DMS 273 treated with DMSO at 0.1 percent for 48 hours (cell line): ENCODE data around the gene PROSER2.
"Not testable (repeated sequence)": the region's sequence is repeated elsewhere in the genome, so short reads cannot be mapped to it uniquely, and the experiment has no call there.

Source experiments
- DNase-seq: peaks from one replicate; lab custom pipeline; 2025; lab: John Stamatoyannopoulos, UW

Gene PROSER2

GRCh38 chr10:11835704-11836103 lies 12.5 kb downstream of the PROSER2 start:
- DNase-seq = no peak

- no peak for DNase-seq
Measured at GRCh38 chr10:11837372-11838161, 14.4 kb downstream of the PROSER2 start.

GRCh38 chr10:11838298-11838852 lies 15.2 kb downstream of the PROSER2 start:
- no peak for DNase-seq

- DNase-seq = no peak
Measured at GRCh38 chr10:11841375-11841774, 18.2 kb downstream of the PROSER2 start.

GRCh38 chr10:11842411-11842810 lies 19.3 kb downstream of the PROSER2 start:
- DNase-seq = no peak

- DNase-seq = no peak
Measured at GRCh38 chr10:11845113-11845512, 22.0 kb downstream of the PROSER2 start.

- no peak for DNase-seq
Measured at GRCh38 chr10:11846542-11846941, 23.4 kb downstream of the PROSER2 start.

- DNase-seq = no peak
Measured at GRCh38 chr10:11849277-11849676, 26.1 kb downstream of the PROSER2 start.

- no peak for DNase-seq
Measured at GRCh38 chr10:11849911-11850310, 26.8 kb downstream of the PROSER2 start.

GRCh38 chr10:11851910-11852309 lies 28.8 kb downstream of the PROSER2 start:
- DNase-seq = no peak

GRCh38 chr10:11852637-11853036 lies 29.5 kb downstream of the PROSER2 start:
- not testable (repeated sequence) for DNase-seq

- DNase-seq = no peak
Measured at GRCh38 chr10:11853468-11853867, 30.3 kb downstream of the PROSER2 start.

GRCh38 chr10:11854301-11854700 lies 31.1 kb downstream of the PROSER2 start:
- no peak for DNase-seq

- DNase-seq = no peak
Measured at GRCh38 chr10:11856089-11856488, 32.9 kb downstream of the PROSER2 start.

- DNase-seq = no peak
Measured at GRCh38 chr10:11856678-11857077, 33.5 kb downstream of the PROSER2 start.

- DNase-seq = no peak
Measured at GRCh38 chr10:11858093-11858492, 34.9 kb downstream of the PROSER2 start.

- DNase-seq = no peak
Measured at GRCh38 chr10:11861341-11861740, 38.2 kb downstream of the PROSER2 start.

GRCh38 chr10:11861811-11862428 lies 38.8 kb downstream of the PROSER2 start:
- DNase-seq = no peak

GRCh38 chr10:11863353-11864109 lies 40.4 kb downstream of the PROSER2 start:
- no peak for DNase-seq

- no peak for DNase-seq
Measured at GRCh38 chr10:11864727-11865126, 41.6 kb downstream of the PROSER2 start.

GRCh38 chr10:11865561-11865960 lies 42.4 kb downstream of the PROSER2 start:
- DNase-seq = no peak

GRCh38 chr10:11866199-11866925 lies 43.2 kb downstream of the PROSER2 start:
- no peak for DNase-seq
